H4 (cell line): ENCODE data around the gene ZC3H13. TPM values are rescaled to one million over a fixed set of nuclear protein-coding genes. Genes with fewer than 3 reads are reported as not detected.

ENCODE experiments used
- DNase-seq: peaks from one replicate; pipeline ENCODE4 v3.0.0-alpha.2; 2015; ENCODE audit warnings: low spot score
- total RNA-seq: library from RNA; depleted of rRNA; stranded (reverse); fragments of >200 nt; shearing (Covaris generic); gene quantifications from 2 replicates; pipeline ENCODE4 v1.2.3, GENCODE V29; 2014; rRNA removed

ZC3H13 gene
- total RNA-seq, 1 experiment from 2014 or later = 6.2 TPM

DNA sequence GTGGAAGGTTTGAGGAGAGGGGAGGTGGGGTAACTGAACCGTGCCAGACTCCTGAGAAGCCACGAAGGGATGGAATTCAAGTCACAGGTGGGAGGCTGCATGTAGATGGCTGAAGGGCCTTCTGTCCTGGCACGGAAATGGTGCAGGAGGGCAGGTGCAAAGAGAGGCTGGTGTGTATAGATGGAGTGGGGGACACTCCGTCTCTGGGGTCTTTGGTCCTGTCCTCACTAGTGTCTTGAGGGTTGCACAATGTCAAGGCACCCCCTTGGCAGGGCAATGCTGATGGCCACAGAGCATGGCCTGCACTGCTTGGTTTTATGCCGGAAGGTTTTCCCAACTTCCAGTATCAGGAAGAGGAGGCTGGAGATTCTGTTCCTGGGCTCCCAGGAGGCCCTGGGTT, 118.3 kb downstream of the ZC3H13 start:
- no peak for DNase-seq

DNA sequence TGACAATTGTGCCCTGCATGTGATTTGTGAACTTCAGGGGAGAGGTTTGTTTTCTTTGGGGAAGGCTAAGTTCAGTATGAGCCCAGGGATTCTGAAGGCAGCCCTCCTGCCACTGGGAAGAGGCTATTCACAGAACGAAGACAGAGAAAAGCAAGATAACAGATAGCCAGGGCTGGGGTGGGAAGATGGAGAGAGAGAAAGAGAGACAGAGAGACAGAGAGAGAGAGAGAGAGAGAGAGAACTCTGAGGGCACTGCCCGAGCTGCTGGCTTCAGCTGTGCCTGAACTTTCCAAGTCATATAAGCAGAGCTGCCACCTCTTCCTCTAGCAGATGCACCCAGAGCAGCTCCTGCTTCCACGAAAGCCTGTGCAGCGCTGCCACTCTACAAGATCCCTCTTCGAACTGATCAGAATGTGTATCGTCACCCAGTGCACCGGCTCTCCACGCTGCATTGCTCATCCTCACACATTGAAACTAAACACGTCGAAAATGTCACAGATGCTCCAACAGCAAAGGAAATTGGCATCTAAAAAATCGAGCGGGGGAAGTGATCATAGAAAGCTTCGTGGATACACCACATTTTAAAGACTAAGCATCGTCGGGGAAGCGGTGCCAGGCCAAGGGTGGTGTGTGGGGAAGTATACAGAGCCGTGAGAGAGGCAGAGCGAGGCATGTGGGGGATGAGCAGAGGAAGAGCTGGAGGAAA, 119.2 kb downstream of the ZC3H13 start:
- DNase-seq = no peak

DNA sequence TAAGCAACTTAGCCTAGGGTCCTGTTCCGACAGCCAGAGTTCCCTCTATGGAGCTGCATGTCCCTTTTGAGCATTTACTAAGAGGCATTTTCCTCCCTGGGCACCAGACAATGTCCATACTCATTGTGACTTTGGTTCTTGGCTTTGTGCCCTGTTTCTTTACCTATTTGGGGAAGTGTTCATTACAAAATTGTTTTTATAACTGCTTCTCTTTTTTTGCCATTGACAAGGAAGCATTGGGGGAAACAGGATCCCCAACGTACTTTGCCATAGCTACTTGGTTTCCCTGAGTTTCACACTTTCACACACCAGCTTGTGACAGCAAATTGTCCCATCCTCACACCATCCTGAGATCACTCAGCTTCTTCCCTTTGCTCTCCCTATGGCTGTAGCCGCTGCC, 119.9 kb downstream of the ZC3H13 start:
- DNase-seq = no peak

DNA sequence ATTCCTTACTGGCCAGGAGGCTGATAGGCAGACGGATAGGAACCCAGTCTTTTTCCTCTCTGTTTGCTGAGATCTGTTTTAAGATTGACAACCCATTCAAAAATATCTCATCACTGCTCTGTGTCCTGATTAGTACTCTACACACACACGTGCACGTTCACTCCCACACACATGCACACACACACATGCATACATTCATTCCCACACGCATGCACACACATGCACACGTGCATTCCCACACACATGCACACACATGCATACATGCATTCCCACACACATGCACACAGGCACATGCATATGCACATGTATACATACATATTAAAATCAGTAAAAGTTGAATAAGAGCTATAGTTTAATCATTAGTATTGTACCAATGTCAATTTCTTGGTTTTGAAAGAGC, 120.4 kb downstream of the ZC3H13 start:
- no peak for DNase-seq

DNA sequence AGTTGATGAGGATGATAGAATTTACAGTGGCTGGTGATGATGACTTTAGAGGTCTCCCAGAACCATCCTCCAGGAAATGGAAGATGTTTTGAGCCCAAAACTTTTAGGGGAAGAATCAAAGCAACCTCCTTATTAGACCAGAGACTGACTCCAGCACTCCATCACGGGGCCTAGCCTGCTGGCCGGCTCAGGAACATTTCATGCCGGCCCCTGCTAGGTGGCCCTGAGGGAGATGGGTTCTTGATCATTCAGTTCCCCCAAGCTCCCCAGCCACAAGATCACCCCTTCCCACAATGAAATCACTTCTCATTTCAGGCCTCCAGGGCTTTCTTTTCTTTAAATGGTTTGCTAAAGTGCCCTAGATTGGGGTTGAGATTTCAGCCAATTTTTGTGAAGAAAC, 121.3 kb downstream of the ZC3H13 start:
- no peak for DNase-seq

DNA sequence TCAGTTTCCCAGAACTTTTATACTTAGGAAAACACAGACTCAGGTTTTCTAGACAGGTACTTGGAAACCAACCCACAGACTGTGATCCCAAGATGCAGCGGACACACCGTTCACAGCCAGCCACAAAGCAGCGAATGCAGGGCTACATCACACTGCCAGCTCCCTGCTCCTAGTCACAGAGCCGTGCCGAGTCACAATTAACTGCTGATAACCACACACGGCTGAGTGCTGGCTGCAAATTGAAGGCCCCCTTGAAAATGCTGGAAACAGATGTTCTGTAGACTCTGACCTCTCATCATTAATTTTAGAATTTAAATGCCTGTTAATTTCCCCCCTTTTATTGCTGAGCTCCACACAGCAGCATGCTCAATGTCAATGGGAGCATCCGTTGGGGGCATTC, 122.4 kb downstream of the ZC3H13 start:
- DNase-seq = no peak

DNA sequence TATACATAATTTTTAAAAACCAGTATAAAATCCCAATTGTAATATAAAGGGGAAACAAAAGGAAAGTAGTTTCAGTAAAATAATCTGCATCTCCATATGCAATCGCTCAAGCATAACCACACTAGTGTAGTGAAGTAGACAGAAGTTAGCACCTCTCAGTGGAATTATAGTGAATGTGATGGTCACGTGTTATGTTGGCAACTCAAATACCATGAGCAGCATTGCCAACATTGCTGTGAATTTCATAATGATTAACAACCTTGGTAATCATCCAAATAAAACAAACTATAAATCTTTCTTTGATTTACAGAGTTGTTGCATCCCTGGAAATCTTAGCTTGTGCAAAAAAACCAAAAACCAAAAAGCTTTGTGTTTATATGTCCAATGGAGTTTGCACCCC, 123.7 kb downstream of the ZC3H13 start:
- no peak for DNase-seq

DNA sequence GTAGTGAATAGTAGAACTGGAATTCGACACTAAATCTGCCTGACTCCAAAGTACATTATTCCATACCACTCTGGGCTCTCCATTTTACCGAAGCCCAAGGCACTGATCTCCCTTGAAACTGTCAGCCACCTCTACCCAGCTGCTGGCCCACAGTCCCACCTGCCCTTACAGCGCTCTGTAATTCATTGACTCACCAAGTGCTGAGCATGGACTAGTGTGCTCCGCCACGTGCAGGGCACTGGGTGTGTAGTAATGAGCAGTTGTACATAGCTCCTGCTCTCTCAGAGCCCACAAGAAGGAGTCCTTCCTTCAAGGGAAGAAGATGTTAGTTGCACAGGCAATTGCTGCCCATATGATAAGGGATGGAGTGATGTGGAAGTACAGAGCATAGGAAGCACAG, 124.4 kb downstream of the ZC3H13 start:
- DNase-seq = no peak

DNA sequence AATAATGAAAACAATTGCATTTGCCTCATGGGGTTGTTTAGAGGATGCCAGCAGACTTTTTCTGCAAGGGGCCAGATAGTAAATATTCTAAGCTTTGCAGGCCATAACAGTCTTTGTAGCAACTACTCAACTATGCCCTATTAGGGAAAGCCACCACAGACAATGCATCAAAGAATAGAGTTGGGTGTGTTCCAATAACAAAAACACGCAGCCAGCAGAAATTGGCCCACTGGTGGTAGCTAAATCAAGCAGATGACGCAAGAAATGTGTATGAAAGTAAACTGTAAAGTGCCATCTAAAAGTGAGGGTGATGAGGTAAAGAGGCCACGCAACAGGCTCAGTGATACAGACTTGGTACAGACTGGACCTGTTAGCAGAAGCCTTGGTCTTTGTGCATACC, 125.8 kb downstream of the ZC3H13 start:
- DNase-seq = no peak

DNA sequence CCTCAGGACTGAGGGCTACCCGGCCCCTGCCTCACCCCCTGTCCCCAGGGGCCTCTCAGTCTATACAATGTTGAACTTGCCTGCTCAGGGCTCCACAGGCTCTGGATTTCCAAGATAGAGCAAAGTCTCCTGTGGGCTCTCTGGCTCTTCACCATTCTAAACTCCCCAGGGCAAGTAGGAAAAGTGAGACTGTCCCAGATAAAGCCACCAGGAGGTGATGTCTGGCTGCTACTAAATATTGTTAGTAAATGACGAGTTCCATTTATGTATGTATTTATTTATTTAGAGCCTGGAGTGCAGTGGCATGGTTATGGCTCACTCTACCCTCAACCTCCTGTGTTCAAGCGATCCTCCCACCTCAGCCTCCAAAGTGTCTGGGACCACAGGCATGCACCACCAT, 127.4 kb downstream of the ZC3H13 start:
- no peak for DNase-seq

DNA sequence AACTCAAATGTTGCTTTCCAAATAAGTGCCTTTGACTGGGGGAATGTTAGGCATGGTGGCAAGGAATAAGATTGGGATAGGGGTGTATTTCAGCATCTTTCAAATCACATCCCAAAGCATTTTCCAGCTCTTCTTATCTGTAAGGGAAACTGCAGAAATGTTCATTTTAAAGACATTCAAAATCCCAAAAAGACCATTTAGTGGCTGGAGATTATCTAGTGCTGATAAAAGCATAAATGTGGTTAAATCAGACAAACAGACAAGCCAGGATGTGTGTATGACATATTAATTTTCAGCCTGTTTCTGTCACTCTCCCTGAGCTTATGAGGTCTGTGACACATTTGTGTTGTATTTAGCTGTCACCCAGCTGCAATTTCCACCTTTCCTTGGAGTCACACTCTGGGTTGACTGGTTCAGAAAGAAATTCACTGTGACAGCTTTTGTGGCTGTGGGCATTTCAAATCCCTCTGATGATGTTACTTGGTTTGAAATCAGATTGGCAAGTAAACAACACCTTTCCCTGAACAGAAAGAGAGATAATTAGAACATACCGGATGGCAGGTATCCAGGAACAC, 131.3 kb downstream of the ZC3H13 start:
- no peak for DNase-seq

DNA sequence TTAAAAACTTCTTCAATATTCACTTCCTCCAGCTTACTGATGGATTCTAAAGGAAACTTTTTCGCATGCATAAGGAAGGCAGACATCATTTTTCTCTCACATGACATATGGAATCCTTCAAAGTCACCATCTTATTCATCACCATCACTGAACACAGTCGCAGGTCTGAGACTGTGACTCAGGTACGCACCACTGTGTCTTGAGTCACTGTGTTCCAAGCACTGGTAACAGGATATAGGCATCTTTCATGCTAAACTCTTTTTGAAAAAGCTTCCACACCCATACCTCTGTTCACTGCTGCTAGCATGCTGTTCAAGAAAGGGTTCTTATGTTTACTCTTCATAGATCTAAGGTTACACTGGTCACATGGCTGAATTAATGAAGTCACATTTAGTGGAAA, 133.9 kb downstream of the ZC3H13 start:
- no peak for DNase-seq

DNA sequence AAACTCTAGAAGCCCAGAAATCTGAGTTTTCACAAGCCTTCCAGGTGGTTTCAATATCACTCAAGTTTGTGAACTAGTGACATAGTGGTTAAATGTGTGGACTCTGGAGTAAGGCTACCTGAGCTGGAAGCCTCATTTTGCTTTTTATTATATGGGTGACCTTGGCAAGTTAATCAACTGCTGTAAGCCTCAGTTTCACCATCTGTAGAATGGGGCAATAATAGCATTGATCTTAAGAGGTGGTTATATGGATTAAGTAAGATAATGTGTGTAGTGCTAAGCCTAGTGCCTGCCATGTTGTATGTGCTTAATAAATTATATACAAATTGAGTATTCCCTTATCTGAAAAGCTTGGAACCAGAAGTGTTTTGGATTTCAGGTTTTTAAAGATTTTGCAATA, 135.5 kb downstream of the ZC3H13 start:
- DNase-seq = no peak

DNA sequence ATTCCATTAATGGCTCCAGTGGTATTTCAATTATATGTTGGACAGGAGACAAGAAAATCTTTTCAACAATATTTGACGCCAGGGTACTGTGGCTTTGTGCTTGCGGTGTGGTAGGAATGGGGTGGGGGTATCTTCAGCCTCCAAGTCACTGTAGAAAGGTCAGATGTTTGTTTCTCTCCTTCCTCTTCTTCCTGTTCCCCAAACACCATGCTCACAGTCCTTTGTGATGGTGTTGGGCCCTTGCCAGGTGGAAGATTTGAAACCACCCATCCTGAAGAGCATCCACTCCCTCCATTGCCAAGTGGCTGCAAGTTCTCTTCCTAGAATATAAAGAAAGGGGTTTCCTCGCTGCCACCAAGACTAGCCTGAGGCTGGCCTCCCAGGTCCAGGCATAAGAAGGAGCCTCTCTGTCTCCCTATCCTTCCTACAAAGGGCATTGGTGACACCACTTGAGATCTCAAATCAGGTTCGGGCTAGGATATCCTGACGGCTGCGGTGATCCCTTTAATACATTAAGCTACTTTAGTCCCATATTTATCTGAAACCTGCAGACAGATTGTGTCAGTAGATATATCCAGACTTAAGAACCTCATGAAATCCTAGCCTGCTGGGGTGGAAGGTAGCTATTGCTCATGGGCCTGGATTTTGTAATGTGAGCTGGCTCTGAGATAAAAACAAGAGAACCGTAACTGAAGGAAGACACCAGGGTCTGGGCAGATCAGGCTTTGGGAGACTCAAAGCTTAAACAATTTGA, 136.7 kb downstream of the ZC3H13 start:
- DNase-seq = no peak

DNA sequence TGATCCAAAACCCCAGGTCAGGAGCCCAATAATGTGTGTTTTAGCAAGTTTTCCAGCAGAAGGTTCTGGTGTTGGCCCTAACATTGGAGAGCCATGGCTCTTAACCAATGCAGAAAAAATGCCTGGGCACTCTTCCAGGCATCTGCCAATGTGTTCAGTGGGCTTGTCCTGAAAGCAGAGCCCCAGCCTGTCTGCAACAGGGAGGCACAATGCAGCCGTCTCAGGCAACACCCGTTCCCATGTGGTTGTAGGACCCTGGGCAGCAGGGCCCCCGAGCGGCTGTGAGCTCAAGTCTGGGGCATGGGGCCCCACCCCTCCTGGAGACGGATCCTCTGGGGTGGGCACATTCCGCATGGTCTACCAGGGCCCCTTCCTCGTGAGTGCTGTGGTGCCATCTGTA, 142.9 kb downstream of the ZC3H13 start:
- DNase-seq = no peak

DNA sequence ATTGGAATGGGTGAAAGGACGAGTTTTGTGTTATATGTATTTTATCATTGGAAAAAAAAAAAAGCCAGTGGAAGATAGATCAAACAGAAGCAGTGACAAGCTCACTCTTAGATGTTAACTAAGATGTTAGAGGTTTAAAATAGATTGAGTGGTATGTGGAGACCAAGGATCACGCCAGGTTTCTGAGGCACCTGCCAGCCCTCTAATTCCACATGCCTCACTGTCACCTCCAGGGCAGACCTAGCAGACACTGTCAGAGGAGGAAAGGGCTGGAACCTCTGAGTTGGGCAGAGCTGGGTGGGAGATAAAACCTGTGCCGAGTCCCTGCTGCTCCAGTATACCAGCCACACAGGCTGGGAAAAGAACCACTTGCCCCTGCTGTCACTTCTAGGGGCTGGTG, 143.5 kb downstream of the ZC3H13 start:
- no peak for DNase-seq

DNA sequence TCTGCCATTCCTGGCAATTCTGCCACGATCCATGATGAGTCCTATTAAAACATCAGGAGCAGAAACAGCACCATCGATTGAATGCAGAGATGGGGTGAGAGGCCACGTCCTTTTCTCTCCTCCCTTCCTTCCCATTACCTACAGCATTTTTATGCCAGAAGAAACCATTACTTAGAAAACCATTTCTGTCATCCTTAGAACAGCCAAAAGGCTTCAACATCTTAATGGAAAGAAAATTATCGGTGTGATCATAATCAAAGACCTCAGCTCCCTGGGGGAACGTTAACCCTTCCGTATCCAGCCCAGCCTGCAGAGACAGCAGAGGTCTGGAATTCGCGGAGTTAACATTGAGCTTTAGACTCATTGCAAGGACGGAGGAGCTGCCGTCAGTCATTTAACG, 145.0 kb downstream of the ZC3H13 start:
- no peak for DNase-seq

Other genes with a start within 250 kb of the ZC3H13 start
- gene SIAH3, start 201.0 kb downstream of the ZC3H13 start, total RNA-seq = not detected in 2 replicates
- gene CPB2, start 52.3 kb upstream of the ZC3H13 start, total RNA-seq = not detected in 2 replicates
- gene LCP1, start 129.4 kb upstream of the ZC3H13 start, total RNA-seq = 66.6 and 77.8 TPM in 2 replicates
- gene LRRC63, start 159.2 kb upstream of the ZC3H13 start, total RNA-seq = 0.10 TPM in 1 of 2 replicates, not detected in the other